Measurements from ENCODE around the gene TRPV4. TPM values are rescaled to one million over a fixed set of nuclear protein-coding genes. Genes with fewer than 3 reads are reported as not detected.

TRPV4 gene
- polyA plus RNA-seq, 1 donor from 2014 or later: not detected

DNA sequence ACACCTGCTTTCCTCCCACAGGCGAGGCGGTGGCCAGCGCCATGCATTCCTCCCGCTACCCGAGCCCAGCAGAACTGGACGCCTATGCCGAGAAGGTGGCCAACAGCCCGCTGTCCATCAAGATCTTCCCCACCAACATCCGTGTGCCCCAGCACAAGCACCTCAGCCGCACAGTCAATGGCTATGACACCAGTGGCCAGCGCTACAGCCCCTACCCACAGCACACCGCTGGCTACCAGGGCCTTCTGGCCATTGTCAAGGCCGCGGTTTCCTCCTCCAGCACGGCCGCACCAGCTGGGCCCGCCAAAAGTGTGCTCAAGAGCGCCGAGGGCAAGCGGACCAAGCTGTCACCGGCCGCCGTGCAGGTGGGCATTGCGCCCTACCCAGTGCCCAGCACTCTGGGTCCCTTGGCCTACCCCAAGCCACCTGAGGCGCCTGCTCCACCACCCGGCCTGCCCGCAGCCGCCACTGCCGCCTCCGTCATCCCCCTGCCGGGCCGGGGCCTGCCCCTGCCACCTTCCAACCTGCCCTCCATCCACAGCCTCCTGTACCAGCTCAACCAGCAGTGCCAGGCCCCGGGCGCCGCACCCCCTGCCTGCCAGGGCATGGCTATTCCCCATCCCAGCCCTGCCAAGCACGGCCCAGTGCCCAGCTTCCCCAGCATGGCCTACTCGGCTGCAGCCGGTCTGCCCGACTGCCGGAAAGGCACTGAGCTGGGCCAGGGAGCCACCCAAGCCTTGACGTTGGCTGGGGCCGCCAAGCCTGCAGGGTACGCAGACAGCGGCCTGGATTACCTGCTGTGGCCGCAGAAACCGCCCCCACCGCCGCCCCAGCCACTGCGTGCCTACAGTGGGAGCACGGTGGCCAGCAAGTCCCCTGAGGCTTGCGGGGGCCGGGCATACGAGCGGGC, 65.0 kb downstream of the TRPV4 start:
- Histone ChIP-seq H3K27me3 (ENCODE audit: insufficient read depth, low read depth, low read length) (no peaks in the 10 kb centered on the region), H3K27ac (ENCODE audit: low read length) (no peak overlapping the region), H3K4me3 (ENCODE audit: low read length) (no peak overlapping the region), H3K36me3 (ENCODE audit: insufficient read depth, low read length) (no peaks in the 10 kb centered on the region), H3K79me2 (replicated peaks; ENCODE audit: insufficient read depth, low read length) (no peaks in the 10 kb centered on the region), H3K9ac (ENCODE audit: low read length) (no peak overlapping the region), H2AFZ (ENCODE audit: low read depth, low read length) (no peak overlapping the region), H3K9me3 (ENCODE audit: low read length) (no peaks in the 10 kb centered on the region), H4K20me1 (ENCODE audit: insufficient read depth) (no peaks in the 10 kb centered on the region), H3F3A (ENCODE audit: insufficient read depth, low read length, poor library complexity, severe bottlenecking) (no peaks in the 10 kb centered on the region), H3K4me2 (ENCODE audit: low read length) (no peak overlapping the region), H3K9me2 (ENCODE audit: insufficient read depth, low read length) (no peaks in the 10 kb centered on the region)
- TF ChIP-seq TAF1 (IDR thresholded peaks at IDR 0.05; ENCODE audit: low read depth): no peak

GRCh38 chr12:109767456-109767855, 65.7 kb downstream of the TRPV4 start:
- Histone ChIP-seq H3K4me3 (ENCODE audit: low read length) (no peak overlapping the region), H3K79me2 (replicated peaks; ENCODE audit: insufficient read depth, low read length) (no peaks in the 10 kb centered on the region), H3F3A (ENCODE audit: insufficient read depth, low read length, poor library complexity, severe bottlenecking) (no peaks in the 10 kb centered on the region), H3K36me3 (ENCODE audit: insufficient read depth, low read length) (no peaks in the 10 kb centered on the region), H3K4me2 (ENCODE audit: low read length) (no peak overlapping the region), H2AFZ (ENCODE audit: low read depth, low read length) (no peak overlapping the region), H3K9ac (ENCODE audit: low read length) (no peak overlapping the region), H3K9me3 (ENCODE audit: low read length) (no peaks in the 10 kb centered on the region), H3K27ac (ENCODE audit: low read length) (no peak overlapping the region), H4K20me1 (ENCODE audit: insufficient read depth) (no peaks in the 10 kb centered on the region), H3K9me2 (ENCODE audit: insufficient read depth, low read length) (no peaks in the 10 kb centered on the region), H3K27me3 (ENCODE audit: insufficient read depth, low read depth, low read length) (no peaks in the 10 kb centered on the region)
- TF ChIP-seq EP300 (conservative IDR thresholded peaks at IDR 0.05; ENCODE audit: poor library complexity, severe bottlenecking) (no peak), POLR2AphosphoS5 (IDR thresholded peaks at IDR 0.05) (no peak), TAF1 (IDR thresholded peaks at IDR 0.05; ENCODE audit: low read depth) (no peak), RAD21 (conservative IDR thresholded peaks at IDR 0.05) (no peak), EZH2 (IDR thresholded peaks at IDR 0.05; ENCODE audit: borderline replicate concordance, insufficient read depth, low read length, poor library complexity, severe bottlenecking) (no peak), SMC3 (conservative IDR thresholded peaks at IDR 0.05; ENCODE audit: poor library complexity) (no peak), MXI1 (conservative IDR thresholded peaks at IDR 0.05; ENCODE audit: poor library complexity, severe bottlenecking) (no peak)
- TF ChIP-seq, protein P1, sequence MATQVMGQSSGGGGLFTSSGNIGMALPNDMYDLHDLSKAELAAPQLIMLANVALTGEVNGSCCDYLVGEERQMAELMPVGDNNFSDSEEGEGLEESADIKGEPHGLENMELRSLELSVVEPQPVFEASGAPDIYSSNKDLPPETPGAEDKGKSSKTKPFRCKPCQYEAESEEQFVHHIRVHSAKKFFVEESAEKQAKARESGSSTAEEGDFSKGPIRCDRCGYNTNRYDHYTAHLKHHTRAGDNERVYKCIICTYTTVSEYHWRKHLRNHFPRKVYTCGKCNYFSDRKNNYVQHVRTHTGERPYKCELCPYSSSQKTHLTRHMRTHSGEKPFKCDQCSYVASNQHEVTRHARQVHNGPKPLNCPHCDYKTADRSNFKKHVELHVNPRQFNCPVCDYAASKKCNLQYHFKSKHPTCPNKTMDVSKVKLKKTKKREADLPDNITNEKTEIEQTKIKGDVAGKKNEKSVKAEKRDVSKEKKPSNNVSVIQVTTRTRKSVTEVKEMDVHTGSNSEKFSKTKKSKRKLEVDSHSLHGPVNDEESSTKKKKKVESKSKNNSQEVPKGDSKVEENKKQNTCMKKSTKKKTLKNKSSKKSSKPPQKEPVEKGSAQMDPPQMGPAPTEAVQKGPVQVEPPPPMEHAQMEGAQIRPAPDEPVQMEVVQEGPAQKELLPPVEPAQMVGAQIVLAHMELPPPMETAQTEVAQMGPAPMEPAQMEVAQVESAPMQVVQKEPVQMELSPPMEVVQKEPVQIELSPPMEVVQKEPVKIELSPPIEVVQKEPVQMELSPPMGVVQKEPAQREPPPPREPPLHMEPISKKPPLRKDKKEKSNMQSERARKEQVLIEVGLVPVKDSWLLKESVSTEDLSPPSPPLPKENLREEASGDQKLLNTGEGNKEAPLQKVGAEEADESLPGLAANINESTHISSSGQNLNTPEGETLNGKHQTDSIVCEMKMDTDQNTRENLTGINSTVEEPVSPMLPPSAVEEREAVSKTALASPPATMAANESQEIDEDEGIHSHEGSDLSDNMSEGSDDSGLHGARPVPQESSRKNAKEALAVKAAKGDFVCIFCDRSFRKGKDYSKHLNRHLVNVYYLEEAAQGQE (IDR thresholded peaks at IDR 0.05; ENCODE audit: borderline replicate concordance): no peak
- TF ChIP-seq, protein P2, sequence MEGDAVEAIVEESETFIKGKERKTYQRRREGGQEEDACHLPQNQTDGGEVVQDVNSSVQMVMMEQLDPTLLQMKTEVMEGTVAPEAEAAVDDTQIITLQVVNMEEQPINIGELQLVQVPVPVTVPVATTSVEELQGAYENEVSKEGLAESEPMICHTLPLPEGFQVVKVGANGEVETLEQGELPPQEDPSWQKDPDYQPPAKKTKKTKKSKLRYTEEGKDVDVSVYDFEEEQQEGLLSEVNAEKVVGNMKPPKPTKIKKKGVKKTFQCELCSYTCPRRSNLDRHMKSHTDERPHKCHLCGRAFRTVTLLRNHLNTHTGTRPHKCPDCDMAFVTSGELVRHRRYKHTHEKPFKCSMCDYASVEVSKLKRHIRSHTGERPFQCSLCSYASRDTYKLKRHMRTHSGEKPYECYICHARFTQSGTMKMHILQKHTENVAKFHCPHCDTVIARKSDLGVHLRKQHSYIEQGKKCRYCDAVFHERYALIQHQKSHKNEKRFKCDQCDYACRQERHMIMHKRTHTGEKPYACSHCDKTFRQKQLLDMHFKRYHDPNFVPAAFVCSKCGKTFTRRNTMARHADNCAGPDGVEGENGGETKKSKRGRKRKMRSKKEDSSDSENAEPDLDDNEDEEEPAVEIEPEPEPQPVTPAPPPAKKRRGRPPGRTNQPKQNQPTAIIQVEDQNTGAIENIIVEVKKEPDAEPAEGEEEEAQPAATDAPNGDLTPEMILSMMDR (IDR thresholded peaks at IDR 0.05; ENCODE audit: poor library complexity, severe bottlenecking): no peak
